H1 (cell line): ENCODE measurements around the gene GRM7. TPM values are rescaled to one million over a fixed set of nuclear protein-coding genes. Genes with fewer than 3 reads are reported as not detected.

ENCODE experiments used
- CTCF ChIA-PET: fragments of 300-600 bp; sonication (Branson Sonifier 250); formaldehyde crosslinking; loops from one replicate; lab custom pipeline; 2021; ENCODE audit not compliant: partially characterized antibody; lab: Charles Lee
- POLR2A ChIA-PET: fragments of 300-600 bp; sonication (Branson Sonifier 250); formaldehyde crosslinking; loops from one replicate; lab custom pipeline; 2021; ENCODE audit warnings: inconsistent platforms; ENCODE audit not compliant: partially characterized antibody; lab: Charles Lee
- DNase-seq, 2 experiments: peaks; one replicate each; pipeline versions ENCODE4 v3.0.0 to v3.0.0-alpha.2; 2010 to 2022; ENCODE audit warnings: low spot score in 2 of 2, low read depth in 1 of 2, mixed read lengths in 1 of 2
- FAIRE-seq: peaks from 2 replicates; lab custom pipeline; 2011; peaks lifted over from hg19 to GRCh38; lab: Jason Lieb, UNC
- H2AFZ ChIP-seq: 2 replicates; pipeline ENCODE4 v1.8.1; 2012; ENCODE audit warnings: low read length, inconsistent platforms
- H2AK5ac ChIP-seq: 2 replicates; pipeline ENCODE4 v1.6.1; 2013; ENCODE audit warnings: low read depth, low read length
- H2BK120ac ChIP-seq: replicated peaks from 2 replicates; pipeline ENCODE3; 2013; ENCODE audit warnings: low read depth, low read length, inconsistent platforms
- H2BK12ac ChIP-seq: 2 replicates; pipeline ENCODE4 v1.6.1; 2013; ENCODE audit warnings: low read depth, low read length
- H2BK15ac ChIP-seq: 2 replicates; pipeline ENCODE4 v1.6.1; 2013; ENCODE audit warnings: low read length
- H2BK20ac ChIP-seq: 2 replicates; pipeline ENCODE4 v1.6.1; 2013; ENCODE audit warnings: low read length
- H2BK5ac ChIP-seq: 2 replicates; pipeline ENCODE4 v1.6.1; 2013; ENCODE audit warnings: low read depth, low read length
- H3K14ac ChIP-seq: 2 replicates; pipeline ENCODE4 v1.6.1; 2013; ENCODE audit warnings: inconsistent platforms; ENCODE audit not compliant: insufficient read length
- H3K18ac ChIP-seq: 2 replicates; pipeline ENCODE4 v1.6.1; 2013; ENCODE audit warnings: low read length; ENCODE audit errors: extremely low read depth
- H3K23ac ChIP-seq: 2 replicates; pipeline ENCODE4 v1.6.1; 2013; ENCODE audit warnings: inconsistent platforms; ENCODE audit not compliant: insufficient read length
- H3K23me2 ChIP-seq: 2 replicates; pipeline ENCODE4 v1.6.1; 2013; ENCODE audit warnings: low read depth, low read length
- H3K27ac ChIP-seq: 2 replicates; pipeline ENCODE4 v1.6.1; 2011; ENCODE audit warnings: low read depth, low read length, inconsistent platforms
- H3K27me3 ChIP-seq, 4 experiments: replicated peaks in 1 of 4; 1 replicate in 1 of 4; 2 replicates in 3 of 4; pipeline versions ENCODE4 v1.6.1 to v1.8.1; 2011 to 2013; ENCODE audit warnings: low read length in 3 of 4, mild to moderate bottlenecking in 3 of 4, inconsistent platforms in 2 of 4, mixed read lengths in 2 of 4, moderate library complexity in 1 of 4; ENCODE audit not compliant: control insufficient read depth in 3 of 4, insufficient read depth in 3 of 4; ENCODE audit errors: extremely low read depth in 1 of 4
- H3K36me3 ChIP-seq, 4 experiments: 2 replicates each; pipeline versions ENCODE4 v1.6.1 to v1.8.1; 2011 to 2013; ENCODE audit warnings: mild to moderate bottlenecking in 4 of 4, low read length in 3 of 4, moderate library complexity in 2 of 4, control low read depth in 1 of 4, inconsistent platforms in 1 of 4; ENCODE audit not compliant: insufficient read depth in 4 of 4, control insufficient read depth in 2 of 4
- H3K4ac ChIP-seq: replicated peaks from 2 replicates; pipeline ENCODE3; 2013; ENCODE audit warnings: low read length, low read depth, mixed read lengths, inconsistent platforms; ENCODE audit not compliant: insufficient read length
- H3K4me1 ChIP-seq, 4 experiments: replicated peaks in 1 of 4; 1 replicate in 1 of 4; 2 replicates in 3 of 4; pipeline versions ENCODE4 v1.6.1 to v1.8.1; 2011 to 2013; ENCODE audit warnings: low read length in 3 of 4, inconsistent platforms in 2 of 4, mixed read lengths in 1 of 4; ENCODE audit not compliant: insufficient read depth in 4 of 4, control insufficient read depth in 3 of 4
- H3K4me2 ChIP-seq, 2 experiments: 2 replicates each; pipeline versions ENCODE4 v1.6.1 to v1.8.1; 2011 to 2013; ENCODE audit warnings: low read depth in 2 of 2, low read length in 2 of 2, control low read depth in 1 of 2, inconsistent platforms in 1 of 2, mild to moderate bottlenecking in 1 of 2; ENCODE audit not compliant: insufficient read depth in 1 of 2
- H3K4me3 ChIP-seq, 4 experiments: fragments of 200-600, 300-600 bp in 1 of 4; sonication (generic), shearing (Covaris generic), sonication (Bioruptor Twin) in 1 of 4; 2 replicates each; pipeline versions ENCODE4 v1.5.1 to v1.8.1; 2011 to 2016; ENCODE audit warnings: low read length in 4 of 4, low read depth in 3 of 4, control low read depth in 2 of 4, inconsistent platforms in 2 of 4, mild to moderate bottlenecking in 2 of 4, mixed read lengths in 1 of 4, moderate library complexity in 1 of 4; ENCODE audit not compliant: insufficient read depth in 2 of 4; ENCODE audit errors: extremely low read depth in 1 of 4
- H3K56ac ChIP-seq: replicated peaks from 2 replicates; pipeline ENCODE3; 2013; ENCODE audit warnings: low read depth, mild to moderate bottlenecking, mixed read lengths, low read length, inconsistent platforms; ENCODE audit not compliant: insufficient read length
- H3K79me1 ChIP-seq: 2 replicates; pipeline ENCODE4 v1.6.1; 2013; ENCODE audit warnings: low read depth, low read length, control low read depth
- H3K79me2 ChIP-seq, 2 experiments: 2 replicates each; pipeline versions ENCODE4 v1.6.1 to v1.8.1; 2012 to 2013; ENCODE audit warnings: low read length in 2 of 2, mild to moderate bottlenecking in 2 of 2, inconsistent platforms in 1 of 2; ENCODE audit not compliant: insufficient read depth in 2 of 2, control insufficient read depth in 1 of 2
- H3K9ac ChIP-seq, 4 experiments: replicated peaks in 1 of 4; 1 replicate in 1 of 4; 2 replicates in 3 of 4; pipeline versions ENCODE4 v1.6.1 to v1.8.1; 2011 to 2013; ENCODE audit warnings: low read depth in 3 of 4, low read length in 3 of 4, control low read depth in 2 of 4, mild to moderate bottlenecking in 2 of 4, moderate library complexity in 2 of 4, inconsistent platforms in 1 of 4; ENCODE audit errors: extremely low read depth in 1 of 4
- H3K9me3 ChIP-seq, 2 experiments: 2 replicates each; pipeline versions ENCODE4 v1.6.1 to v1.8.1; 2012 to 2013; ENCODE audit warnings: mild to moderate bottlenecking in 2 of 2, moderate library complexity in 2 of 2, control low read depth in 1 of 2, inconsistent platforms in 1 of 2, low read depth in 1 of 2, low read length in 1 of 2, mixed read lengths in 1 of 2; ENCODE audit not compliant: insufficient read depth in 2 of 2
- H4K20me1 ChIP-seq, 2 experiments: replicated peaks in 1 of 2; 2 replicates each; pipeline versions ENCODE3 to v1.8.1; 2011 to 2013; ENCODE audit warnings: inconsistent platforms in 2 of 2, low read length in 2 of 2, mild to moderate bottlenecking in 1 of 2; ENCODE audit not compliant: insufficient read depth in 2 of 2, control insufficient read depth in 1 of 2
- H4K5ac ChIP-seq: 2 replicates; pipeline ENCODE4 v1.6.1; 2013; ENCODE audit warnings: low read length, low read depth, mixed read lengths, inconsistent platforms; ENCODE audit not compliant: insufficient read length
- H4K8ac ChIP-seq: 2 replicates; pipeline ENCODE4 v1.8.0; 2013; ENCODE audit warnings: mild to moderate bottlenecking, moderate library complexity, low read length, inconsistent platforms; ENCODE audit not compliant: insufficient read depth; ENCODE audit errors: extremely low read depth
- H4K91ac ChIP-seq: replicated peaks from 2 replicates; pipeline ENCODE3; 2013; ENCODE audit warnings: low read length, mixed read lengths, inconsistent platforms; ENCODE audit not compliant: insufficient read length
- ATF2 ChIP-seq: IDR thresholded peaks from 2 replicates; pipeline ENCODE4 v1.6.1; 2012; ENCODE audit warnings: low read length, inconsistent platforms
- CHD1 ChIP-seq: IDR thresholded peaks from 2 replicates; pipeline ENCODE4 v1.6.1; 2012; ENCODE audit warnings: low read depth, low read length, improper control_type of control experiment
- E2F6 ChIP-seq: IDR thresholded peaks from 2 replicates; pipeline ENCODE4 v1.6.1; 2012; ENCODE audit warnings: inconsistent platforms
- JUND ChIP-seq: IDR thresholded peaks from 2 replicates; pipeline ENCODE4 v1.6.1; 2011; ENCODE audit warnings: mild to moderate bottlenecking, improper control_type of control experiment, low read length
- KDM4A ChIP-seq: IDR thresholded peaks from one replicate; pipeline ENCODE4 v1.7.1; 2012; ENCODE audit warnings: low read depth, mild to moderate bottlenecking, moderate library complexity, low read length, inconsistent platforms; ENCODE audit not compliant: severe bottlenecking
- MAFK ChIP-seq: IDR thresholded peaks from 2 replicates; pipeline ENCODE4 v1.6.1; 2012; ENCODE audit warnings: low read depth, mild to moderate bottlenecking, improper control_type of control experiment, low read length
- NANOG ChIP-seq: IDR thresholded peaks from 2 replicates; pipeline ENCODE4 v1.6.1; 2011; ENCODE audit warnings: low read length, low read depth, mild to moderate bottlenecking, inconsistent platforms; ENCODE audit not compliant: insufficient read depth, poor library complexity, severe bottlenecking
- POLR2A ChIP-seq, 2 experiments: IDR thresholded peaks; 1 replicate in 1 of 2; 2 replicates in 1 of 2; pipeline ENCODE4 v1.6.1; 2011; ENCODE audit warnings: low read depth in 2 of 2, low read length in 2 of 2, mild to moderate bottlenecking in 2 of 2; ENCODE audit errors: control extremely low read depth in 1 of 2
- POU5F1 ChIP-seq: IDR thresholded peaks from 2 replicates; pipeline ENCODE4 v1.6.1; 2011; ENCODE audit warnings: low read depth, mild to moderate bottlenecking, low read length, moderate library complexity
- SIX5 ChIP-seq: IDR thresholded peaks from 2 replicates; pipeline ENCODE4 v1.6.1; 2011; ENCODE audit warnings: mild to moderate bottlenecking, low read depth, low read length
- SUZ12 ChIP-seq: fragments of 200-600 bp; sonication (generic); IDR thresholded peaks from 2 replicates; pipeline ENCODE4 v1.6.1; 2012; ENCODE audit warnings: mild to moderate bottlenecking, inconsistent platforms, low read length, moderate library complexity, mixed read lengths
- YY1 ChIP-seq: IDR thresholded peaks from 2 replicates; pipeline ENCODE4 v1.6.1; 2011; ENCODE audit warnings: low read depth, mild to moderate bottlenecking, low read length
- ZNF274 ChIP-seq: IDR thresholded peaks from 2 replicates; pipeline ENCODE4 v1.7.0; 2012; ENCODE audit warnings: low read length, borderline replicate concordance; ENCODE audit errors: extremely low read depth
- WGBS, 2 experiments: shearing (Covaris generic) in 1 of 2; methylation state at CpG; one replicate each; pipeline versions ENCODE4 v1.1.6 to v1.1.7; 2013 to 2015; ENCODE audit warnings: low lambda C conversion rate in 2 of 2, mixed read lengths in 2 of 2, inconsistent platforms in 1 of 2, low coverage in 1 of 2, missing lambda C conversion rate in 1 of 2; ENCODE audit not compliant: insufficient replicate concordance in 2 of 2, insufficient coverage in 1 of 2, insufficient read length in 1 of 2; ENCODE audit errors: extremely low coverage in 1 of 2, missing lambda C conversion rate in 1 of 2; 5-methylcytosine and 5-hydroxymethylcytosine counted together
- polyA plus RNA-seq, 7 experiments: library from polyadenylated mRNA; depleted of rRNA in 3 of 7; stranded (reverse) in 5 of 7; unstranded in 2 of 7; fragments of >200 nt in 5 of 7; fragments of 200-250 nt in 2 of 7; gene quantifications; 1 replicate in 5 of 7; 2 replicates in 1 of 7; 4 replicates in 1 of 7; pipeline versions ENCODE4 v1.2.1 to v1.2.3, GENCODE V29; 2011 to 2013; ENCODE audit warnings: missing spikeins in 2 of 7, mixed read lengths in 2 of 7
- total RNA-seq: library from RNA; stranded (reverse); fragmentation: NEBNext Ultra II Directional; extraction: Animal tissue kit (Norgen Biotek cat#: 25700); gene quantifications from 2 replicates; pipeline ENCODE4 v1.2.1, GENCODE V29; 2021

GRM7 gene
- total and polyA plus RNA-seq, 2 of the 8 experiments (the other 6 are each of a cell fraction or from before 2014, with no cell fraction given), result 0.17 to 0.24 TPM

- Histone ChIP-seq H4K20me1 (no peaks in the 10 kb centered on the region), H2AFZ (no peak overlapping the region), H4K5ac (no peak overlapping the region), H3K27ac (no peak overlapping the region), H4K8ac (no peak overlapping the region), H3K27me3 (no peaks in the 10 kb centered on the region), H3K18ac (no peak overlapping the region), H3K56ac (no peak overlapping the region), H3K23ac (no peak overlapping the region), H2BK12ac (no peak overlapping the region), H2BK20ac (no peak overlapping the region), H3K9ac (no peak overlapping the region), H3K79me1 (no peaks in the 10 kb centered on the region), H3K4me2 (no peak overlapping the region), H3K36me3 (no peaks in the 10 kb centered on the region), H3K23me2 (no peaks in the 10 kb centered on the region), H3K14ac (no peak overlapping the region), H4K91ac (no peak overlapping the region), H3K9me3 (no peaks in the 10 kb centered on the region), H2BK5ac (no peak overlapping the region), H3K79me2 (no peaks in the 10 kb centered on the region), H3K4me1 (no peaks in the 10 kb centered on the region), H3K4me3 (no peak overlapping the region), H2BK15ac (no peak overlapping the region), H2AK5ac (no peak overlapping the region), H2BK120ac (no peak overlapping the region), H3K4ac (no peak overlapping the region)
- 90% methylated on average over 2 of the region's 2 CpGs; no CpG with 5 or more reads in 1 of the 2 experiments for WGBS, 2 experiments
- no peak for FAIRE-seq
- ChIA-PET CTCF (no interaction called here), POLR2A (interaction anchor here (0.6 kb wide), 1 partner anchor 13 kb away, joined by 3 read pairs; no protein-coding TSS in a partner anchor)
- DNase-seq, result no peak
- TF ChIP-seq SUZ12 (no peak), KDM4A (no peak), SIX5 (no peak), POU5F1 (no peak), CHD1 (no peak), ATF2 (no peak), E2F6 (no peak), JUND (no peak), POLR2A (IDR thresholded peaks at IDR 0.05; ENCODE audit: control extremely low read depth in 1 of 2, low read depth in 2 of 2, low read length in 2 of 2) (no peak), ZNF274 (no peak), NANOG (no peak), YY1 (no peak), MAFK (no peak)
Observed at GRCh38 chr3:7456386-7456785, 595.5 kb downstream of the GRM7 start.
